D721Med (cell line): ENCODE measurements around the gene KIAA0319L.

Experiments used
- DNase-seq: peaks from one replicate; pipeline ENCODE4 v3.0.0; 2011; ENCODE audit warnings: low spot score; ENCODE audit not compliant: insufficient read length
- FAIRE-seq: peaks from 2 replicates; lab custom pipeline; 2011; peaks lifted over from hg19 to GRCh38; lab: Jason Lieb, UNC
- TF ChIP-seq, protein P1 (sequence below): IDR thresholded peaks from 2 replicates; pipeline ENCODE4 v1.5.1; 2012; ENCODE audit warnings: mild to moderate bottlenecking, control low read depth; ENCODE audit not compliant: insufficient read depth; ENCODE audit errors: missing control alignments

KIAA0319L gene

DNA sequence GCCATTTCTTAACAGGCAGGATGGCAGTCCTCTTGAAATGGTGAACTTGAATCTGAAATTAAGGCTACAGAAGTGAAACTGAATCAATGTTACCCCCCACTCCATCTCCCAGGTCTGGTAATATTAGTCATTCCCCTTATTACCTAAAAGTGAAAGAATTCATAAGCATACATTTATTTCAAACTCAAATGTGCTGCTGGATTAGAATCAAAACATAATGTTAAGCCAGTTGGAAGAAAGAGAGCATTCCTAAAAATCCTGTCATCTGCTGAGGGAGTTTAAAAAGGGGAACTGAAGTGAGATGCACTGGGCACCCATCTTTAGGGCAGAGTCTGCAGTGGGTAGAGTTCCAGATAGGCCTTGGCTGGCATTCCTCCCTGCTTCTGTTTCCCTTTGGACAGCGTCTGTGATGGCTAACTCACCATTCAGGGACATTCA, 17.4 kb downstream of the KIAA0319L start:
- TF ChIP-seq, protein P1, sequence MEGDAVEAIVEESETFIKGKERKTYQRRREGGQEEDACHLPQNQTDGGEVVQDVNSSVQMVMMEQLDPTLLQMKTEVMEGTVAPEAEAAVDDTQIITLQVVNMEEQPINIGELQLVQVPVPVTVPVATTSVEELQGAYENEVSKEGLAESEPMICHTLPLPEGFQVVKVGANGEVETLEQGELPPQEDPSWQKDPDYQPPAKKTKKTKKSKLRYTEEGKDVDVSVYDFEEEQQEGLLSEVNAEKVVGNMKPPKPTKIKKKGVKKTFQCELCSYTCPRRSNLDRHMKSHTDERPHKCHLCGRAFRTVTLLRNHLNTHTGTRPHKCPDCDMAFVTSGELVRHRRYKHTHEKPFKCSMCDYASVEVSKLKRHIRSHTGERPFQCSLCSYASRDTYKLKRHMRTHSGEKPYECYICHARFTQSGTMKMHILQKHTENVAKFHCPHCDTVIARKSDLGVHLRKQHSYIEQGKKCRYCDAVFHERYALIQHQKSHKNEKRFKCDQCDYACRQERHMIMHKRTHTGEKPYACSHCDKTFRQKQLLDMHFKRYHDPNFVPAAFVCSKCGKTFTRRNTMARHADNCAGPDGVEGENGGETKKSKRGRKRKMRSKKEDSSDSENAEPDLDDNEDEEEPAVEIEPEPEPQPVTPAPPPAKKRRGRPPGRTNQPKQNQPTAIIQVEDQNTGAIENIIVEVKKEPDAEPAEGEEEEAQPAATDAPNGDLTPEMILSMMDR: no peak
- DNase-seq (no peak), FAIRE-seq (no peak)

DNA sequence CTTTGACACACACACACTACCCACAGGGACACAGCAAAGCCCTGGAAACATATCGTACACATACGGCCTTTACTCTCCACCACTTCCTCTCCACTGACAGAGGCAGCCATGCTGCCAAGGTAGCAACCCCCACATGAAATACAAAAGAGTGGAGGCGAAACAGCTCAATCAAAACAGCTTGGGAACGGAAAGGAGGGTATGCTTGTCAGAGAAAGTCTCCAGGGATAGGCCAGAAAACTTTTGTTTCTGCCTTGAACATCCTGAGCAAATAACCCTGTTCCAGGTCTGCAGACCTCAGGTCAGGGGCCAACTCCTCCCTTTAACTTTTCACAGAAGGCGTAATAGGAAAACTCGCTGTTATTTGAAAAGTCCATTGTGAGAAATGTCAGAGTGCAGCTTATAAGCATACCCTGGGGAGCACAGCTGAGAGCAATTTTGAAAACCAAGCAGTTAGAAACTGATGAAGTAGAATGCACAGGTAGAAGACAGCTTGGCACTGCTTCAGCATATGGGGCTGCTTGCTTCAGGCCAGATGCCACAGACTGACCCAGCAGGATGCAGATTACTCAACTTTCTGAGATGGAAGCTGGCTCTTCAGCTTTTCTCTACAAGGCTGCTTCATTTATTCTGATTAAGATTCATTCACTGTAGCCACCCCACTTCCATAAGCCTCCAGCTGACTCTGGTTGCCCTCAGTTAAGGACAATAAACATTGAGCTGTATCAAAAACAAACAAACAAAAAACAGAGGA, 18.0 kb downstream of the KIAA0319L start:
- no peak for DNase-seq
- no peak for FAIRE-seq
- TF ChIP-seq, protein P1: no peak

DNA sequence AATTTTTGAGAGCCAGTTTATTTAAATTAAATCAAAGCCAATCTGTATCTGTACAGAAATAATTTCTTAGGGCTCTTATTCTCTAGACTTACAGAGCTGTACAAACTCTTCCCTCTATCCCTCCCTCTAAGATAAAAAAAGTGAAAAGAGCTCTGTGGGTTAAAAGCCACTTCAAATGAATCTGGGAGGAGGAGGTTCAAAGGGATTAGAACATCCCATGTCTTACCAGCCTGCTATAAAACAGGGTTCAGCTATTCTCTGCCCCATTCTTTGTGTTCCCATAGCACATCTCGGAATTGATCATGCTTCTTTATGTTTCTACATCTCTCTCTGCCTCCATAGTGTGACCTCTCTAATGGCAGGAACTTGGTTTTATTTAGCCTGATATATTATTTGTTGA, 19.4 kb downstream of the KIAA0319L start:
- DNase-seq: no peak
- FAIRE-seq: no peak
- TF ChIP-seq, protein P1: no peak

DNA sequence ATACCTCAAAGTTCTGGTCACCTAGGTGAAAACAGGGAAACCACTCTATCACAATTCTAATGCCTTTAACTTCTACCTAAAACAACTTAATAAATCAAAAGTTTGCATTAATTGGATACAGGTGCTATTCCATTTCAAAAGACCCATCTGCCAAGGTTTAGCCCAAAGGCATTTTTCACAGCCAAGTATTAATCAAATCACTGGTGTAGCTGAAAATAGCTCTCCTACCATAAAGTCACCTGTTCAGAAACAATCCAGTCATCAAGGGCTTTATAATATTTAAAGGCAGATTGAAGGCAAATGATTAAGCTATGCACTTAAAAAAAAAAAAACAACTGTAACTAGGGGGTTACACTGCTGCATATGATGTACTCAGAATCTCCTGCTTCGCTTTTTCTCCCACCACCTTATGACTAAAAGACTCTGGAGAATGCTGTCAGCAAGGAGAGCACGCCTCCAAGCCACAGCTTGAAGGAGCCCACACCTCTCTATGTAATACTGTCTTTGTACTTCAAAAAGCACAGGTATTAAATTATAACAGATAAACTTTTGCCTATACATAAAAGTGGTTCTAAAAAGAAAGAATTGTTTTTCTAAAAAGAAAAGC, 20.5 kb downstream of the KIAA0319L start:
- DNase-seq: no peak
- FAIRE-seq: no peak
- TF ChIP-seq, protein P1: no peak

DNA sequence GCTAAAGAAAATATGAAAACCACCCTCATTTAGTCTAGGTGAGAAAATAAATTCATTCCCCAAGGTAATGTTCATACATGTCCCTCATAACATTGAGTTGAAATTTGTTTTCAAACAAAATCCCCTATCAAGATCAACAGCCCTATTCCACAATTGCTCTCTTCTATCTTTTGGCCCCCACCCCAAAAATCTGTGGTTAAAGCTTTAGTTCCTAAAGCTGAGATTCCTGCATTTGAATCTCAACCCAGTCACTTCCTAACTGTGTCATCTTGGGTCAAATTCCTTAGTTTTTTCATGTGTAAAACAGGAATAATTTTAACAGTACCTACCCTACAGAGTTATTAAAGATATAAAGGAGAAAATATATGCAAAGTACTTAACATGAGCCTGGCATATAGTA, 22.0 kb downstream of the KIAA0319L start:
- TF ChIP-seq, protein P1: no peak
- FAIRE-seq (no peak), DNase-seq (no peak)

DNA sequence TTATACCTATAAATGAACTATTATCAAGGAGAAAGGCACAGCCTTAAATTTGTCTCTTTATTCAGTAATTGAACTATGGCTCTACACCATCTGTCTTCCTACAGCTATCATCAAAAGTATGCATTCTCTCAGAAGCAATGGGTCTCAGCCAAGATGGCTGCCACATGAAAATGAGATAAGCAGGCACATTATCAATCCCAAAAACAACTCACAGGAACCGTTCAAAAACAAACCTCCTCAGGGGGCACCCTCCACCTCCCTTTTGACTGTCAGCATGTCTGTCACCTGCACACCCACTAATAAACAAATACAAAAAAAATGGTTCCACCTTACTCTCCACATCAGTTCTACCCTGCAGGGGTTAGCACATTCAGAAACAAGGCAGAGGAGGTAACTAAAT, 23.6 kb downstream of the KIAA0319L start:
- FAIRE-seq: no peak
- TF ChIP-seq, protein P1: no peak
- DNase-seq: no peak
